OCI-LY7 (cell line): Measurements from ENCODE around the gene DNAH3.

Source experiments
- EZH2phosphoT487 ChIP-seq: fragments of 200-600 bp; sonication (generic); IDR thresholded peaks from 2 replicates; pipeline ENCODE4 v1.6.1; 2018; ENCODE audit warnings: low read depth, borderline replicate concordance, mild to moderate bottlenecking, mixed run types, antibody characterized with exemption, low read length, moderate library complexity, mixed read lengths
- TF ChIP-seq, protein P1 (sequence below): fragments of 200-600 bp; sonication (generic); conservative IDR thresholded peaks from 2 replicates; pipeline ENCODE4 v1.5.1; 2014; ENCODE audit warnings: mild to moderate bottlenecking, antibody characterized with exemption, low read length, moderate library complexity, mixed read lengths

DNA sequence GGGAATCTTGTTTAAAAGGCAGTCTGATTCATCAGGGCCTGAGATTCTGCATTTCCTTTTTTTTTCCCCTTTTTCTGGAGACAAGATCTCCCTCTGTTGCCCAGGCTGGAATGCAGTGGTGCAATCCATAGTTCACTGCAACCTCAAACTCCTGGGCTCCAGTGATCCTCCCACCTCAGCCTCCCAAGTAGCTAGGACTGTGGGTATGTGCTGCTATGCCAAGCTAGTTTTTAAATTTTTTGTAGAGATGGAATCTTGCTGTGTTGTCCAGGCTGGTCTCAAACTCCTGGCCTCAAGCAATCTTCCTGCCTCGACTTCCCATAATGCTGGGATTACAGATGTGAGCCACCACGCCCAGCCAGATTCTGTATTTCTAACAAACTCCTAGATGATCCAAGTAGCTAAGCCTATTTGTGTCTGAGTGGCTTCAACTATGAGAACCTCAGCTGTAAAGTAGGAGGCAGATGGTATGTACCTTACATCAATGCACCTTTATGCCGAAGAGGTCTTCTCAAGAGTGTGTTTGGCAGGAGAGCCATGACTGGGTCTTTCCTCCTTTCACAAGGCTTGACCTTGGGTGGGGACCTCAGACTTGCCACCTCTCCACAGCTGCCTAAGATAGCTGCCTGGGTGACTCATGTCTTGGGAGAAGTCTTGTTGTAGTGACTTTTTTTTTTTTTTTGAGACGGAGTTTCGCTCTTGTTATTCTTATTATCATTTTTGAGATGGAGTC is 18.8 kb upstream of the DNAH3 start:
- TF ChIP-seq, protein P1, sequence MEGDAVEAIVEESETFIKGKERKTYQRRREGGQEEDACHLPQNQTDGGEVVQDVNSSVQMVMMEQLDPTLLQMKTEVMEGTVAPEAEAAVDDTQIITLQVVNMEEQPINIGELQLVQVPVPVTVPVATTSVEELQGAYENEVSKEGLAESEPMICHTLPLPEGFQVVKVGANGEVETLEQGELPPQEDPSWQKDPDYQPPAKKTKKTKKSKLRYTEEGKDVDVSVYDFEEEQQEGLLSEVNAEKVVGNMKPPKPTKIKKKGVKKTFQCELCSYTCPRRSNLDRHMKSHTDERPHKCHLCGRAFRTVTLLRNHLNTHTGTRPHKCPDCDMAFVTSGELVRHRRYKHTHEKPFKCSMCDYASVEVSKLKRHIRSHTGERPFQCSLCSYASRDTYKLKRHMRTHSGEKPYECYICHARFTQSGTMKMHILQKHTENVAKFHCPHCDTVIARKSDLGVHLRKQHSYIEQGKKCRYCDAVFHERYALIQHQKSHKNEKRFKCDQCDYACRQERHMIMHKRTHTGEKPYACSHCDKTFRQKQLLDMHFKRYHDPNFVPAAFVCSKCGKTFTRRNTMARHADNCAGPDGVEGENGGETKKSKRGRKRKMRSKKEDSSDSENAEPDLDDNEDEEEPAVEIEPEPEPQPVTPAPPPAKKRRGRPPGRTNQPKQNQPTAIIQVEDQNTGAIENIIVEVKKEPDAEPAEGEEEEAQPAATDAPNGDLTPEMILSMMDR: no peak
- TF ChIP-seq EZH2phosphoT487: no peak
